ENCODE results near the gene ZNF493.

Gene ZNF493

DNA sequence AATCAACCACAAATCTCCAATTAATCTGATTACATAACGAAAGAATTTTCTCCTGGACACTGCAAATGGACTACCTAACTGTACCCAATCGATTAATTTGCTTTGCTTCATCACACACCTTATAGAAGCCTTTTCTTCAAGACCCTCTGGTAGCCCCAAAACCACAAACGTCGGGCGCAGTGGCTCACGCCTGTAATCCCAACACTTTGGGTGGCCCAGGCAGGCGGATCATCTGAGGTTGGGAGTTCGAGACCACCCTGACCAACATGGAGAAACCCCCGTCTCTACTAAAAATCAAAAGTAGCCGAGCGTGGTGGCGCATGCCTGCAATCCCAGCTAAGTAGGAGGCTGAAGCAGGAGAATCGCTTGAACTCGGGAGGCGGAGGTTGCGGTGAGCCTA, 65.6 kb downstream of the ZNF493 start:
- DNase-seq (ENCODE audit: low read depth in 1 of 2, low spot score in 1 of 2), result no peak

DNA sequence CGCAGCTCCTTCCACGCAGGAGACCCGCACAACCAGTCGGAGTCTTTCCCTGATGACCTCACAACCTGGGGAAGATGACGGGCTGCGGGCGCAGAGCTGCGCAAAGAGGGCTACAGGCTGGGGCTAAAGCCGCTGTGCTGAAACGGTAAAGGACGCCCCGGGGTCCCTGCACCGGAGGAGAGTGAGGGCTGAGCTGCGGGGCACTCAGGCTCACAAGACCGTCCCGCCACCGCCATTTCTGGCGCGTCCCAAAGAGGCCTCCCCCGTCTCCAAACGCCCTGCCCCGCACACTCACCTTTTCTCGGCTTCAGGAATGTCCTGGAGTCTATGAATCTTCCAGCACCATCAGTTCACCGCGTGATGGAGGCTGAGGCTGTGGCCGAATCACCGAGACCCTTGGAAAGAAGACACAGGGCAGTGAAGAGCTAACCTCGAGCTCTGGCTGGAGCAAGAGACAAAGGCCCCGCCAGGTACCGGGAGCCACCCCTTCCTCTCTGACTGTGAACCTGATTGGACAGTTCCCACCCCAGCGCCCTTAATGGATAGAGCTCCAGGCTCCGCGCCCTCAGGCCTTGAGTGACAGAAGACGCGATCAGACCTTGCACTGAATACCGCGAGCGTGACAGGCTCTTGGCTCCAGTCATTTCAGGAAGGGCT, 66.6 kb downstream of the ZNF493 start:
- DNase-seq (ENCODE audit: low read depth in 1 of 2, low spot score in 1 of 2), result no peak

GRCh38 chr19:21466627-21467026, 69.7 kb downstream of the ZNF493 start:
- DNase-seq (ENCODE audit: low read depth in 1 of 2, low spot score in 1 of 2), result no peak

DNA sequence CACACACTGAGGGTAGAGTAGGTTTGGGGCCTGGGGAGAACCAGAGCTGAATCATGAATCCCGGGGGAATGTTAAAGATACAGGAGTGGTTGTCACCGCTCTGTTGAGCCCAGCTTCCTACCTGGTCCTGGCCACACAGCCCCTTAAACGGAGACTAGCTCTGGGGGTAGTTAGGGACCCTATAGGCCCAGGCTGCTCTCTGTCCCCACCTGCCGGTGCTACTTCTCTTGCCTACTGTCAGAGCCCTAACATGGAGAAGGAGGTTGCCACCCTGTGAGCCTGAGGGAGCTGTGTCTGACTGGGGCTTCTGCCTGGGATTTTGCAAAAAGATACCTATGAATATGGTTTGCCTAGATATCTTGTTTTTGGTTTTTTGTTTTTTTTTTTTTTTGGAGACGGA, 71.9 kb downstream of the ZNF493 start:
- DNase-seq (ENCODE audit: low read depth in 1 of 2, low spot score in 1 of 2), result no peak

DNA sequence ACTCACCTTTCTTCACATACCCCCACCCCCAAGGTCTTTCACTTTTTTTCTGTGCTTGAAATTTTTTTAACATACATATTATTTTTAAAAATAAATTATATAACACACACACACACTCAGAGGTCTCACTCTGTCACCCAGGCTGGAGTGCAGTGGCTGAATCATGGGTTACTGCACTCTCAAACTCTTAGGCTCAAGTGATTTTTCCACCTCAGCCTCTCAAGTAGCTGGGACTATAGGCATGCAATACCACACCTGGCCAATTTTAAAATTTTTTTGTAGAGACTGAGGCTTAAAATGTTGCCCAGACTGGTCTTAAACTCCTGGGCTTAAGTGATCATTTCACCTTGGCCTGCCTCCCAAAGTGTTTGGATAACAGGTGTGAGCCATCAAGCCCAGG, 75.6 kb downstream of the ZNF493 start:
- DNase-seq (ENCODE audit: low read depth in 1 of 2, low spot score in 1 of 2), result no peak

GRCh38 chr19:21474671-21475181, 77.8 kb downstream of the ZNF493 start:
- DNase-seq (ENCODE audit: low read depth in 1 of 2, low spot score in 1 of 2), result peak; percentile 25 to 72

All from stimulated activated CD4-positive, alpha-beta T cell treated with anti-CD3 and anti-CD28 coated beads, Interleukin-15, amount 100 ng/mL, for 1 hour (primary cell).